HUDEP-2 (cell line): Measurements from ENCODE around the gene NBAS.
"Not testable (repeated sequence)": the region's sequence is repeated elsewhere in the genome, so short reads cannot be mapped to it uniquely, and the experiment has no call there.

ENCODE experiments used
- DNase-seq, 76 experiments: peaks; one replicate each; lab custom pipeline; 2025; ENCODE audit not compliant: unreplicated experiment in 76 of 76; lab: John Stamatoyannopoulos, UW

Gene NBAS

GRCh38 chr2:15243762-15244161 is 317.4 kb downstream of the NBAS start:
- peak in 4 of 76 experiments; percentile 9 to 23 (median 14) for DNase-seq

- DNase-seq: peak in 1 of 76 experiments; percentile 13
Observed at GRCh38 chr2:15242936-15243461, 318.1 kb downstream of the NBAS start.

- DNase-seq: no peak
Observed at GRCh38 chr2:15241929-15242328, 319.2 kb downstream of the NBAS start.

- no peak for DNase-seq
Observed at GRCh38 chr2:15241201-15241600, 319.9 kb downstream of the NBAS start.

- DNase-seq: no peak
Observed at GRCh38 chr2:15238028-15238427, 323.1 kb downstream of the NBAS start.

- no peak for DNase-seq
Observed at GRCh38 chr2:15230599-15231192, 330.4 kb downstream of the NBAS start.

- no peak for DNase-seq
Observed at GRCh38 chr2:15226661-15227060, 334.5 kb downstream of the NBAS start.

GRCh38 chr2:15225131-15225530 is 336.0 kb downstream of the NBAS start:
- no peak for DNase-seq

- no peak for DNase-seq
Observed at GRCh38 chr2:15224641-15225040, 336.5 kb downstream of the NBAS start.

- no peak for DNase-seq
Observed at GRCh38 chr2:15223887-15224286, 337.2 kb downstream of the NBAS start.

GRCh38 chr2:15222856-15223255 is 338.3 kb downstream of the NBAS start:
- DNase-seq: no peak

GRCh38 chr2:15220603-15221002 is 340.5 kb downstream of the NBAS start:
- DNase-seq: no peak

GRCh38 chr2:15218423-15219086 is 342.6 kb downstream of the NBAS start:
- DNase-seq: no peak

- no peak for DNase-seq
Observed at GRCh38 chr2:15212249-15212648, 348.9 kb downstream of the NBAS start.

GRCh38 chr2:15210542-15210941 is 350.6 kb downstream of the NBAS start:
- not testable (repeated sequence) for DNase-seq

GRCh38 chr2:15206419-15206818 is 354.7 kb downstream of the NBAS start:
- DNase-seq: no peak

- peak in 1 of 76 experiments; percentile 5 for DNase-seq
Observed at GRCh38 chr2:15205562-15205961, 355.6 kb downstream of the NBAS start.

- peak in 1 of 76 experiments; percentile 11 for DNase-seq
Observed at GRCh38 chr2:15201009-15201408, 360.1 kb downstream of the NBAS start.

- DNase-seq: peak in 25 of 76 experiments; percentile 2 to 63 (median 29)
Observed at GRCh38 chr2:15200581-15200980, 360.6 kb downstream of the NBAS start.

- DNase-seq: no peak
Observed at GRCh38 chr2:15198051-15198450, 363.1 kb downstream of the NBAS start.

GRCh38 chr2:15195813-15196212 is 365.3 kb downstream of the NBAS start:
- no peak for DNase-seq

GRCh38 chr2:15191789-15192188 is 369.3 kb downstream of the NBAS start:
- DNase-seq: peak in 16 of 76 experiments; percentile 8 to 54 (median 27)
